ENCODE data around the gene FXR2. TPM values are rescaled to one million over a fixed set of nuclear protein-coding genes. Genes with fewer than 3 reads are reported as not detected.

The FXR2 gene
- total RNA-seq, 1 donor from 2014 or later, result 53.7 TPM

DNA sequence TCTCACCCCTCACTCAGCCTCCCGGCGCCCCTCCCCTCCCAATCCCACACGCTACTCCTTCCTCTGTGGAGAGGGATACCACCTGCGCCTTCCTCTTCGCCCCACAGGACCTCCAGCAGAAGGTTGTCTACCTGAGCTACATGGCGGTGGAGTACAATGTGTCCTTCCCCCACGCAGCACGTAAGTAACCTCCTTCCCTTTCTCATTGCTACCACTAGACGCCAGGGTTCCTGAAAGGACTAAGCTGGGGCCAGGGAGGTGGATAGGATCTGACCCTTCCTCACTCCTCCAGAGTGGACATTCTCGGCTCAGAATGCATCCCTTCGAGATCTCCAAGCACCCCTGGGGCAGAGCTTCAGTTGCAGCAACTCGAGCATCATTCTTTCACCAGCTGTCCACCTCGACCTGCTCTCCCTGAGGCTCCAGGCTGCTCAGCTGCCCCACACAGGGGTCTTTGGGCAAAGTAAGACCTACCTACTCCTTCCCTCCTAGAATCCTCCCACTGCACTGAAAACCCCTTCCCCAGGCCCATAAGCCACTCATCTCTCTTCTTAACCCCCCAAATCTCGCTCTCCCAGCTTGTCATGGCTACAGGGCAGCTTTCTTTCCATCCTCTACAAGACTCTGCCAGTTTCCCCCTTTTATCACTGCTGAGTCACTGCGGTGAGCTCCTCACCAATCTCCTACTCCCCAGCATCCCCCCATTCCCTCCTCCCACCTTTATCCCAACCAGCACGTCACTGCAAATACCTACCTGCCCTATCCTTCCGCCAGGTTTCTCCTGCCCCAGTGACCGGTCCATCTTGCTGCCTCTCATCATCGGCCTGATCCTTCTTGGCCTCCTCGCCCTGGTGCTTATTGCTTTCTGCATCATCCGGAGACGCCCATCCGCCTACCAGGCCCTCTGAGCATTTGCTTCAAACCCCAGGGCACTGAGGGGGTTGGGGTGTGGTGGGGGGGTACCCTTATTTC lies 33.8 kb downstream of the FXR2 start:
- Mint-ChIP-seq H3K4me3 (ENCODE audit: unreplicated experiment) (peak overlapping the region; percentile 14), H3K27me3 (ENCODE audit: low read depth) (no peaks in the 10 kb centered on the region), H3K27ac (ENCODE audit: unreplicated experiment) (peak overlapping the region; percentile 79), H3K36me3 (ENCODE audit: low read depth) (peaks cover 28% of the 10 kb centered on the region), H3K4me1 (ENCODE audit: low read depth) (peaks cover 72% of the 10 kb centered on the region), H3K9me3 (ENCODE audit: low read depth) (no peaks in the 10 kb centered on the region)
- no peak for DNase-seq (ENCODE audit: low spot score)
- TF ChIP-seq, protein P1, sequence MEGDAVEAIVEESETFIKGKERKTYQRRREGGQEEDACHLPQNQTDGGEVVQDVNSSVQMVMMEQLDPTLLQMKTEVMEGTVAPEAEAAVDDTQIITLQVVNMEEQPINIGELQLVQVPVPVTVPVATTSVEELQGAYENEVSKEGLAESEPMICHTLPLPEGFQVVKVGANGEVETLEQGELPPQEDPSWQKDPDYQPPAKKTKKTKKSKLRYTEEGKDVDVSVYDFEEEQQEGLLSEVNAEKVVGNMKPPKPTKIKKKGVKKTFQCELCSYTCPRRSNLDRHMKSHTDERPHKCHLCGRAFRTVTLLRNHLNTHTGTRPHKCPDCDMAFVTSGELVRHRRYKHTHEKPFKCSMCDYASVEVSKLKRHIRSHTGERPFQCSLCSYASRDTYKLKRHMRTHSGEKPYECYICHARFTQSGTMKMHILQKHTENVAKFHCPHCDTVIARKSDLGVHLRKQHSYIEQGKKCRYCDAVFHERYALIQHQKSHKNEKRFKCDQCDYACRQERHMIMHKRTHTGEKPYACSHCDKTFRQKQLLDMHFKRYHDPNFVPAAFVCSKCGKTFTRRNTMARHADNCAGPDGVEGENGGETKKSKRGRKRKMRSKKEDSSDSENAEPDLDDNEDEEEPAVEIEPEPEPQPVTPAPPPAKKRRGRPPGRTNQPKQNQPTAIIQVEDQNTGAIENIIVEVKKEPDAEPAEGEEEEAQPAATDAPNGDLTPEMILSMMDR (IDR thresholded peaks at IDR 0.05), result no peak

DNA sequence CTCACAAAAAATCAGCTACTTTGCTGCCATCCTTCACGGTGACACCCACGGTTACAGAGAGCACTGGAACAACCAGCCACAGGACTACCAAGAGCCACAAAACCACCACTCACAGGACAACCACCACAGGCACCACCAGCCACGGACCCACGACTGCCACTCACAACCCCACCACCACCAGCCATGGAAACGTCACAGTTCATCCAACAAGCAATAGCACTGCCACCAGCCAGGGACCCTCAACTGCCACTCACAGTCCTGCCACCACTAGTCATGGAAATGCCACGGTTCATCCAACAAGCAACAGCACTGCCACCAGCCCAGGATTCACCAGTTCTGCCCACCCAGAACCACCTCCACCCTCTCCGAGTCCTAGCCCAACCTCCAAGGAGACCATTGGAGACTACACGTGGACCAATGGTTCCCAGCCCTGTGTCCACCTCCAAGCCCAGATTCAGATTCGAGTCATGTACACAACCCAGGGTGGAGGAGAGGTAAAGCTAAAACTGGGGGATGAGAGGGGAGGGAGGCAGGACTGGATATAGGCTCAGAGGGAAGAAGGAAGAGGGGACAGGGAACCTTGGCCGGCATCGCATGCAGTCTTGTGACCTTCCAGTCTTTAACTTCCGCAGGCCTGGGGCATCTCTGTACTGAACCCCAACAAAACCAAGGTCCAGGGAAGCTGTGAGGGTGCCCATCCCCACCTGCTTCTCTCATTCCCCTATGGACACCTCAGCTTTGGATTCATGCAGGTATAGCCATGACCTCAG lies 34.7 kb downstream of the FXR2 start:
- Mint-ChIP-seq H3K4me1 (ENCODE audit: low read depth) (peaks cover 74% of the 10 kb centered on the region), H3K27ac (ENCODE audit: unreplicated experiment) (peak overlapping the region; percentile 95), H3K27me3 (ENCODE audit: low read depth) (no peaks in the 10 kb centered on the region), H3K36me3 (ENCODE audit: low read depth) (peaks cover 31% of the 10 kb centered on the region), H3K9me3 (ENCODE audit: low read depth) (no peaks in the 10 kb centered on the region), H3K4me3 (ENCODE audit: unreplicated experiment) (no peak overlapping the region)
- TF ChIP-seq, protein P1 (IDR thresholded peaks at IDR 0.05), result no peak
- no peak for DNase-seq (ENCODE audit: low spot score)

DNA sequence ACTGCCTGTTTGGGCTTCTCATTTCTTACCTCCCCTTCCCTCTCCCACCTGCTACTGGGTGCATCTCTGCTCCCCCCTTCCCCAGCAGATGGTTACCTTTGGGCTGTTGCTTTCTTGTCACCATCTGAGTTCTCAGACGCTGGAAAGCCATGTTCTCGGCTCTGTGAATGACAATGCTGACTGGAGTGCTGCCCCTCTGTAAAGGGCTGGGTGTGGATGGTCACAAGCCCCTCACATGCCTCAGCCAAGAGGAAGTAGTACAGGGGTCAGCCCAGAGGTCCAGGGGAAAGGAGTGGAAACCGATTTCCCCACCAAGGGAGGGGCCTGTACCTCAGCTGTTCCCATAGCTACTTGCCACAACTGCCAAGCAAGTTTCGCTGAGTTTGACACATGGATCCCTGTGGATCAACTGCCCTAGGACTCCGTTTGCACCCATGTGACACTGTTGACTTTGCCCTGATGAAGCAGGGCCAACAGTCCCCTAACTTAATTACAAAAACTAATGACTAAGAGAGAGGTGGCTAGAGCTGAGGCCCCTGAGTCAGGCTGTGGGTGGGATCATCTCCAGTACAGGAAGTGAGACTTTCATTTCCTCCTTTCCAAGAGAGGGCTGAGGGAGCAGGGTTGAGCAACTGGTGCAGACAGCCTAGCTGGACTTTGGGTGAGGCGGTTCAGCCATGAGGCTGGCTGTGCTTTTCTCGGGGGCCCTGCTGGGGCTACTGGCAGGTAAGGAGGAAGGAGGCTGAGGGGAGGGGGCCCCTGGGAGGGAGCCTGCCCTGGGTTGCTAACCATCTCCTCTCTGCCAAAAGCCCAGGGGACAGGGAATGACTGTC lies 35.5 kb downstream of the FXR2 start, which contains the start of gene CD68:
TSS of gene CD68 (plus strand) at position 638 of the 833 bp plus-strand sequence. CDS start at position 678, 40 bp downstream.
- H3K27ac Mint-ChIP-seq (ENCODE audit: unreplicated experiment), result peak within 1 kb of the TSS; percentile 95
- H3K36me3 Mint-ChIP-seq (ENCODE audit: low read depth), result peaks cover 39% of the 10 kb centered on the region
- no peak within 1 kb of the TSS for H3K4me3 Mint-ChIP-seq (ENCODE audit: unreplicated experiment)
- peaks cover 74% of the 10 kb centered on the region for H3K4me1 Mint-ChIP-seq (ENCODE audit: low read depth)
- H3K9me3 Mint-ChIP-seq (ENCODE audit: low read depth), result no peaks in the 10 kb centered on the region
- TF ChIP-seq, protein P1 (IDR thresholded peaks at IDR 0.05), result no peak
- DNase-seq (ENCODE audit: low spot score), result no peak
- no peaks in the 10 kb centered on the region for H3K27me3 Mint-ChIP-seq (ENCODE audit: low read depth)

DNA sequence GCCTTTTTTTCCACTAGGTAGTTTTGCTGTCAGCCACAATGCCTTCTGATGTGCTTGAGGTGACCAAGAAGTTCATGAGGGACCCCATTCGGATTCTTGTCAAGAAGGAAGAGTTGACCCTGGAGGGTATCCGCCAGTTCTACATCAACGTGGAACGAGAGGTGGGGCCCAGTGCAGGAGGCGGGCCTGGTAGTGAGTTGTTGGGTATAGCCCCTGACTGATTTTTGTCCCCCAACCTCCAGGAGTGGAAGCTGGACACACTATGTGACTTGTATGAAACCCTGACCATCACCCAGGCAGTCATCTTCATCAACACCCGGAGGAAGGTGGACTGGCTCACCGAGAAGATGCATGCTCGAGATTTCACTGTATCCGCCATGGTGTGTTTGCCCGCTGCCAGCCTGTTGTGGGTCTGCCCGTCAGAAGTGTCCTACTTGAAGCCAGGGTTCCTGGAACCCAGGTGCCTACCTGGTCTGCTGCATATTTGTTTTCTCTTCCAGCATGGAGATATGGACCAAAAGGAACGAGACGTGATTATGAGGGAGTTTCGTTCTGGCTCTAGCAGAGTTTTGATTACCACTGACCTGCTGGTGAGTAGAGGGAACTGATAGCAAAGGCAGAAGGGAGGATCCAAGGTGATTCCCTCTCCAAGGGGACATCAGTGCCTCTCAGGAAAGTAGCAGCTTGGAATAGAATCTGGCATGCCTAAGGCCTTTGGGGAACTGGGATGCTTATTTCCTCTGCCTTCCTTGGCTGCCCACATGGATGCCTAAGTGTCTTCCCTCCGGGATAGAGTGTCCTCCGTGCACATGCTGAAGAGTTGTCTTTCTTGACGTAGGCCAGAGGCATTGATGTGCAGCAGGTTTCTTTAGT lies 37.1 kb downstream of the FXR2 start:
- H3K9me3 Mint-ChIP-seq (ENCODE audit: low read depth), result no peaks in the 10 kb centered on the region
- no peaks in the 10 kb centered on the region for H3K27me3 Mint-ChIP-seq (ENCODE audit: low read depth)
- H3K4me1 Mint-ChIP-seq (ENCODE audit: low read depth), result peaks cover 72% of the 10 kb centered on the region
- no peak for DNase-seq (ENCODE audit: low spot score)
- peak overlapping the region; percentile 65 for H3K27ac Mint-ChIP-seq (ENCODE audit: unreplicated experiment)
- peaks cover 46% of the 10 kb centered on the region for H3K36me3 Mint-ChIP-seq (ENCODE audit: low read depth)
- TF ChIP-seq, protein P1 (IDR thresholded peaks at IDR 0.05), result no peak
- no peak overlapping the region for H3K4me3 Mint-ChIP-seq (ENCODE audit: unreplicated experiment)
